K562 (cell line): ENCODE measurements around the gene FBLN2. TPM values are rescaled to one million over a fixed set of nuclear protein-coding genes. Genes with fewer than 3 reads are reported as not detected.

Experiments
- ATAC-seq: fragments of 200-7000 bp; cut with Tn5 transposase; 3 replicates; pipeline ENCODE4 v1.9.1; 2020; ENCODE audit warnings: moderate library complexity
- BruUV-seq: library from RNA; stranded (reverse); fragments of 400-500 nt; replicated peaks from 2 replicates; lab custom pipeline; 2021; lab: Mats Ljungman, UMichigan
- CTCF ChIA-PET: fragments of 300-600 bp; formaldehyde crosslinking; extraction: SDS; loops from one replicate; lab custom pipeline; 2021; ENCODE audit warnings: low intra/inter-chr PET ratio; lab: Yijun Ruan, JAX
- POLR2A ChIA-PET: fragments of 300-600, 350-650 bp; sonication (Branson Sonifier 250); formaldehyde crosslinking; extraction: SDS; loops from one replicate; lab custom pipeline; 2021; ENCODE audit warnings: antibody characterized with exemption, inconsistent platforms; lab: Yijun Ruan, JAX
- DNase-seq, 4 experiments: peaks; one replicate each; pipeline versions ENCODE4 v3.0.0 to v3.0.0-alpha.2; 2011 to 2018; ENCODE audit warnings: low spot score in 3 of 4, mixed read lengths in 3 of 4; ENCODE audit errors: extremely low read depth in 1 of 4
- FAIRE-seq: peaks from 2 replicates; lab custom pipeline; 2011; peaks lifted over from hg19 to GRCh38; lab: Jason Lieb, UNC
- H2AFZ ChIP-seq: 2 replicates; pipeline ENCODE4 v1.6.0; 2011; ENCODE audit warnings: low read depth, low read length, control low read depth, inconsistent platforms
- H3K27ac ChIP-seq: fragments of 200-600 bp; 3 replicates; pipeline ENCODE4 v1.8.0; 2011; ENCODE audit warnings: low read depth, mild to moderate bottlenecking, control low read depth, inconsistent platforms, low read length, moderate library complexity, mixed read lengths; ENCODE audit errors: extremely low read depth
- H3K27me3 ChIP-seq, 2 experiments: fragments of 300-600 bp in 1 of 2; 2 replicates in 1 of 2; 3 replicates in 1 of 2; pipeline versions ENCODE4 v1.6.0 to v1.8.0; 2011; ENCODE audit warnings: inconsistent platforms in 2 of 2, low read length in 2 of 2, mild to moderate bottlenecking in 1 of 2, mixed read lengths in 1 of 2, moderate library complexity in 1 of 2; ENCODE audit not compliant: control insufficient read depth in 2 of 2, insufficient read depth in 2 of 2
- H3K36me3 ChIP-seq: fragments of 300-600 bp; 3 replicates; pipeline ENCODE4 v1.8.0; 2011; ENCODE audit warnings: mild to moderate bottlenecking, low read length, inconsistent platforms; ENCODE audit not compliant: control insufficient read depth, insufficient read depth
- H3K4me1 ChIP-seq, 2 experiments: fragments of 200-600 bp in 1 of 2; replicated peaks in 1 of 2; 2 replicates in 1 of 2; 3 replicates in 1 of 2; pipeline versions ENCODE4 v1.5.1 to v1.8.0; 2011; ENCODE audit warnings: inconsistent platforms in 2 of 2, low read length in 2 of 2, mild to moderate bottlenecking in 1 of 2, mixed read lengths in 1 of 2, moderate library complexity in 1 of 2; ENCODE audit not compliant: control insufficient read depth in 2 of 2, insufficient read depth in 2 of 2
- H3K4me2 ChIP-seq: 2 replicates; pipeline ENCODE4 v1.6.1; 2011; ENCODE audit warnings: low read length, control low read depth, inconsistent platforms, mixed read lengths; ENCODE audit not compliant: insufficient read depth
- H3K4me3 ChIP-seq: fragments of 200-600 bp; sonication (generic), shearing (Covaris generic); 2 replicates; pipeline ENCODE4 v1.5.1; 2016; ENCODE audit warnings: control low read depth, inconsistent platforms
- H3K79me2 ChIP-seq: fragments of 200-600 bp; 3 replicates; pipeline ENCODE4 v1.8.0; 2011; ENCODE audit warnings: low read length, inconsistent platforms; ENCODE audit not compliant: control insufficient read depth, insufficient read depth
- H3K9ac ChIP-seq, 2 experiments: 2 replicates each; pipeline versions ENCODE4 v1.6.0 to v1.6.1; 2011; ENCODE audit warnings: low read depth in 2 of 2, low read length in 2 of 2, control low read depth in 1 of 2, inconsistent platforms in 1 of 2, mild to moderate bottlenecking in 1 of 2, mixed read lengths in 1 of 2; ENCODE audit not compliant: insufficient read depth in 1 of 2
- H3K9me1 ChIP-seq: one replicate; pipeline ENCODE4 v1.6.0; 2011; ENCODE audit warnings: inconsistent platforms, mild to moderate bottlenecking, low read length, moderate library complexity; ENCODE audit not compliant: control insufficient read depth, insufficient read depth
- H3K9me3 ChIP-seq: replicated peaks from 2 replicates; pipeline ENCODE4 v1.5.1; 2011; ENCODE audit warnings: low read depth, low read length, inconsistent platforms; ENCODE audit not compliant: control insufficient read depth, insufficient read depth
- H4K20me1 ChIP-seq: replicated peaks from 2 replicates; pipeline ENCODE4 v1.6.1; 2011; ENCODE audit warnings: low read length, inconsistent platforms, mixed read lengths; ENCODE audit not compliant: control insufficient read depth, insufficient read depth
- BCOR ChIP-seq: fragments of 450-650 bp; IDR thresholded peaks from 2 replicates; pipeline ENCODE4 v1.6.1; 2016
- CHD4 ChIP-seq: fragments of 200-600 bp; sonication (generic); IDR thresholded peaks from 3 replicates; pipeline ENCODE4 v1.6.1; 2012; ENCODE audit warnings: low read depth, mild to moderate bottlenecking, mixed read lengths, low read length, inconsistent platforms; ENCODE audit not compliant: insufficient read depth, insufficient replicate concordance, poor library complexity, severe bottlenecking
- IRF2 ChIP-seq: sonication (generic); formaldehyde crosslinking; IDR thresholded peaks from 2 replicates; pipeline ENCODE4 v1.8.1; 2022; ENCODE audit warnings: mild to moderate bottlenecking, missing genetic modification reagents
- NFRKB ChIP-seq: fragments of 450-650 bp; IDR thresholded peaks from 2 replicates; pipeline ENCODE4 v1.6.1; 2016; ENCODE audit warnings: low read depth
- NRF1 ChIP-seq, 2 experiments: fragments of 450-650 bp; IDR thresholded peaks in 1 of 2; conservative IDR thresholded peaks in 1 of 2; 2 replicates each; pipeline ENCODE4 v1.6.1; 2014; ENCODE audit warnings: mild to moderate bottlenecking in 2 of 2
- RBM25 ChIP-seq: fragments of 200-400 bp; formaldehyde crosslinking; IDR thresholded peaks from 2 replicates; pipeline ENCODE4 v1.6.1; 2018; ENCODE audit warnings: low read length, low read depth, moderate library complexity; ENCODE audit not compliant: severe bottlenecking
- WGBS: fragments of 100-300 bp; shearing (Covaris generic); methylation state at CpG from one replicate; pipeline ENCODE4 v1.1.6; 2016; ENCODE audit warnings: low coverage, mixed read lengths; ENCODE audit not compliant: insufficient coverage; ENCODE audit errors: missing lambda C conversion rate; 5-methylcytosine and 5-hydroxymethylcytosine counted together
- in situ Hi-C: fragments of 300-500 bp; cut with MboI; formaldehyde crosslinking; loops from 4 replicates; pipeline ENCODE4 v1.15.0; 2018; ENCODE audit warnings: inconsistent platforms, mixed read lengths
- intact Hi-C: fragments of 100-400 bp; cut with micrococcal nuclease; formaldehyde crosslinking; loops from 2 replicates; pipeline ENCODE4 v1.14.2; 2022
- polyA plus RNA-seq, 8 experiments: library from polyadenylated mRNA; depleted of rRNA in 4 of 8; stranded (reverse) in 5 of 8; unstranded in 3 of 8; fragments of >200 nt; fragmentation: Nextera tagmentation in 2 of 8; fragmentation: Illumina TruSeq in 1 of 8; extraction: Ambion mirVana in 2 of 8; extraction: Trizol in 1 of 8; gene quantifications; 2 replicates each; pipeline versions ENCODE4 v1.2.1 to v1.2.3, GENCODE V29; 2011 to 2014; ENCODE audit warnings: inconsistent platforms in 1 of 8, missing spikeins in 1 of 8
- total RNA-seq, 7 experiments: library from RNA; depleted of rRNA in 6 of 7; stranded (reverse); fragments of >200 nt in 6 of 7; fragmentation: Illumina TruSeq in 2 of 7; extraction: Trizol in 2 of 7; gene quantifications; 2 replicates each; pipeline versions ENCODE4 v1.2.1 to v1.2.3, GENCODE V29; 2011 to 2021; ENCODE audit warnings: low replicate concordance in 1 of 7

FBLN2 gene
- total and polyA plus RNA-seq, 9 of the 15 experiments (the other 6 are each of a cell fraction or from before 2014, with no cell fraction given), result 0.03 to 0.10 (median 0.04) TPM; not detected in 6

GRCh38 chr3:13610006-13610570 lies 61.2 kb downstream of the FBLN2 start:
- H3K4me3 ChIP-seq, result no peak overlapping the region
- no peaks in the 10 kb centered on the region for H3K9me3 ChIP-seq
- WGBS, result 2% methylated on average over 7 of the region's 7 CpGs
- no peak overlapping the region for H3K9ac ChIP-seq
- H2AFZ ChIP-seq, result no peak overlapping the region
- peaks cover 7% of the 10 kb centered on the region; the same call in 1 of the 2 replicates for H4K20me1 ChIP-seq
- DNase-seq, result no peak
- in situ Hi-C loops (no loop called here), intact Hi-C loops (no loop called here)
- no peak for ATAC-seq
- H3K4me2 ChIP-seq, result no peak overlapping the region
- no peaks in the 10 kb centered on the region for H3K79me2 ChIP-seq
- ChIA-PET POLR2A (interaction anchor here (0.7 to 1.0 kb wide), 2 partner anchors 9 to 12 kb away, joined by 3 to 6 read pairs; no protein-coding TSS in a partner anchor), CTCF (no interaction called here)
- peaks cover 3 to 5% of the 10 kb centered on the region in 2 experiments; a peak in 4 of 5 replicates for H3K4me1 ChIP-seq
- H3K27me3 ChIP-seq, result peaks cover 39 to 61% of the 10 kb centered on the region in 2 experiments
- TF ChIP-seq BCOR (peak; percentile 28; the same call in 1 of the 2 replicates), RBM25 (peak; percentile 24), NFRKB (no peak), IRF2 (CRISPR knock-in tag) (0 out of 2 replicates have a peak, but pooled peaks have one; percentile 49)
- BruUV-seq, result no TSS peak
- H3K36me3 ChIP-seq, result no peaks in the 10 kb centered on the region
- no peaks in the 10 kb centered on the region for H3K9me1 ChIP-seq
- no peak overlapping the region for H3K27ac ChIP-seq
- FAIRE-seq, result no peak

- no peak for TF ChIP-seq CHD4
- peak; percentile 46 to 52; a peak in 3 of 4 replicates for TF ChIP-seq NRF1 (conservative IDR thresholded peaks at IDR 0.05 in 1 of 2, IDR thresholded peaks at IDR 0.05 in 1 of 2)
Observed at GRCh38 chr3:13611221-13611620, 62.3 kb downstream of the FBLN2 start.

More at GRCh38 chr3:13611221-13611620, 62.3 kb downstream of the FBLN2 start:
- 6% methylated on average over 6 of the region's 6 CpGs for WGBS
- DNase-seq (no peak), FAIRE-seq (no peak), ATAC-seq (no peak)
- H4K20me1 ChIP-seq, result 0 out of 2 replicates have a peak, but pooled peaks cover 7% of the 10 kb centered on the region
- H3K79me2 ChIP-seq, result no peaks in the 10 kb centered on the region
- no TSS peak for BruUV-seq
- no peaks in the 10 kb centered on the region for H3K9me3 ChIP-seq
- H3K27ac ChIP-seq, result no peak overlapping the region
- H3K4me1 ChIP-seq, result peaks cover 3 to 5% of the 10 kb centered on the region in 2 experiments; a peak in 4 of 5 replicates
- intact Hi-C loops (no loop called here), in situ Hi-C loops (no loop called here)
- ChIA-PET POLR2A (interaction anchor here (0.6 to 1.0 kb wide), 2 partner anchors 11 to 105 kb away, joined by 3 to 6 read pairs; no protein-coding TSS in a partner anchor), CTCF (interaction anchor here (0.7 kb wide), 2 partner anchors 116 to 394 kb away, joined by 3 to 4 read pairs; no protein-coding TSS in a partner anchor)
- H3K27me3 ChIP-seq, result peaks cover 33 to 64% of the 10 kb centered on the region in 2 experiments
- H3K9ac ChIP-seq, result no peak overlapping the region
- no peaks in the 10 kb centered on the region for H3K36me3 ChIP-seq
- no peaks in the 10 kb centered on the region for H3K9me1 ChIP-seq
- H3K4me2 ChIP-seq, result no peak overlapping the region
- H3K4me3 ChIP-seq, result no peak overlapping the region
- no peak overlapping the region for H2AFZ ChIP-seq
